ENCODE data around the gene BRD1.

BRD1 gene

GRCh38 chr22:49814856-49815255 is 12.8 kb downstream of the BRD1 start:
- TF ChIP-seq, protein P1, sequence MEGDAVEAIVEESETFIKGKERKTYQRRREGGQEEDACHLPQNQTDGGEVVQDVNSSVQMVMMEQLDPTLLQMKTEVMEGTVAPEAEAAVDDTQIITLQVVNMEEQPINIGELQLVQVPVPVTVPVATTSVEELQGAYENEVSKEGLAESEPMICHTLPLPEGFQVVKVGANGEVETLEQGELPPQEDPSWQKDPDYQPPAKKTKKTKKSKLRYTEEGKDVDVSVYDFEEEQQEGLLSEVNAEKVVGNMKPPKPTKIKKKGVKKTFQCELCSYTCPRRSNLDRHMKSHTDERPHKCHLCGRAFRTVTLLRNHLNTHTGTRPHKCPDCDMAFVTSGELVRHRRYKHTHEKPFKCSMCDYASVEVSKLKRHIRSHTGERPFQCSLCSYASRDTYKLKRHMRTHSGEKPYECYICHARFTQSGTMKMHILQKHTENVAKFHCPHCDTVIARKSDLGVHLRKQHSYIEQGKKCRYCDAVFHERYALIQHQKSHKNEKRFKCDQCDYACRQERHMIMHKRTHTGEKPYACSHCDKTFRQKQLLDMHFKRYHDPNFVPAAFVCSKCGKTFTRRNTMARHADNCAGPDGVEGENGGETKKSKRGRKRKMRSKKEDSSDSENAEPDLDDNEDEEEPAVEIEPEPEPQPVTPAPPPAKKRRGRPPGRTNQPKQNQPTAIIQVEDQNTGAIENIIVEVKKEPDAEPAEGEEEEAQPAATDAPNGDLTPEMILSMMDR (IDR thresholded peaks at IDR 0.05; ENCODE audit: low read length, missing control alignments): no peak
- no peak overlapping the region for H3K4me3 ChIP-seq (replicated peaks; ENCODE audit: low read depth, low read length)
- DNase-seq (ENCODE audit: low read depth): no peak

GRCh38 chr22:49814164-49814686 is 13.4 kb downstream of the BRD1 start:
- TF ChIP-seq, protein P1 (IDR thresholded peaks at IDR 0.05; ENCODE audit: low read length, missing control alignments): no peak
- no peak overlapping the region for H3K4me3 ChIP-seq (replicated peaks; ENCODE audit: low read depth, low read length)
- DNase-seq (ENCODE audit: low read depth): no peak

DNA sequence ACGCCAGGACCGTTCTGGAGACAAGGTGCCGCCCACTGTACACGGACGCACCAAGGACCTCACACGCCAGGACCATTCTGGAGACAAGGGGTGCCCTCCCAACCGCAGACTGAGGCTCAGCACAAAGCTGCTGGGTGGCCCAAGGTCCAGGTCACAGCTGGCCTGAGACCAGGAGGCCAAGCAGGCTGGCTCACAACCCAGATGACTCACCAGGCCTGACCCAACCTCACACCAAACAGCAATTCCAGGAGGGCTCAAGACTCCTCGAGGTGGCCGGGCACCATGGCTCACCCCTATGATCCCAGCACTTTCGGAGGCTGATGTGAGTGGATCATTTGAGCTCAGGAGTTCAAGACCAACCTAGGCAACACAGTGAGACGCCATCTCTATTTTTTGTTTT is 14.8 kb downstream of the BRD1 start:
- DNase-seq (ENCODE audit: low read depth): peak; percentile 22
- TF ChIP-seq, protein P1 (IDR thresholded peaks at IDR 0.05; ENCODE audit: low read length, missing control alignments): no peak
- no peak overlapping the region for H3K4me3 ChIP-seq (replicated peaks; ENCODE audit: low read depth, low read length)

GRCh38 chr22:49811020-49811791 is 16.5 kb downstream of the BRD1 start:
- TF ChIP-seq, protein P1 (IDR thresholded peaks at IDR 0.05; ENCODE audit: low read length, missing control alignments): no peak
- no peak for DNase-seq (ENCODE audit: low read depth)
- no peak overlapping the region for H3K4me3 ChIP-seq (replicated peaks; ENCODE audit: low read depth, low read length)

- DNase-seq (ENCODE audit: low read depth): peak; percentile 57
- no peak overlapping the region for H3K4me3 ChIP-seq (replicated peaks; ENCODE audit: low read depth, low read length)
- TF ChIP-seq, protein P1 (IDR thresholded peaks at IDR 0.05; ENCODE audit: low read length, missing control alignments): no peak
These were observed 17.2 kb downstream of the BRD1 start for GRCh38 chr22:49810363-49811019.

DNA sequence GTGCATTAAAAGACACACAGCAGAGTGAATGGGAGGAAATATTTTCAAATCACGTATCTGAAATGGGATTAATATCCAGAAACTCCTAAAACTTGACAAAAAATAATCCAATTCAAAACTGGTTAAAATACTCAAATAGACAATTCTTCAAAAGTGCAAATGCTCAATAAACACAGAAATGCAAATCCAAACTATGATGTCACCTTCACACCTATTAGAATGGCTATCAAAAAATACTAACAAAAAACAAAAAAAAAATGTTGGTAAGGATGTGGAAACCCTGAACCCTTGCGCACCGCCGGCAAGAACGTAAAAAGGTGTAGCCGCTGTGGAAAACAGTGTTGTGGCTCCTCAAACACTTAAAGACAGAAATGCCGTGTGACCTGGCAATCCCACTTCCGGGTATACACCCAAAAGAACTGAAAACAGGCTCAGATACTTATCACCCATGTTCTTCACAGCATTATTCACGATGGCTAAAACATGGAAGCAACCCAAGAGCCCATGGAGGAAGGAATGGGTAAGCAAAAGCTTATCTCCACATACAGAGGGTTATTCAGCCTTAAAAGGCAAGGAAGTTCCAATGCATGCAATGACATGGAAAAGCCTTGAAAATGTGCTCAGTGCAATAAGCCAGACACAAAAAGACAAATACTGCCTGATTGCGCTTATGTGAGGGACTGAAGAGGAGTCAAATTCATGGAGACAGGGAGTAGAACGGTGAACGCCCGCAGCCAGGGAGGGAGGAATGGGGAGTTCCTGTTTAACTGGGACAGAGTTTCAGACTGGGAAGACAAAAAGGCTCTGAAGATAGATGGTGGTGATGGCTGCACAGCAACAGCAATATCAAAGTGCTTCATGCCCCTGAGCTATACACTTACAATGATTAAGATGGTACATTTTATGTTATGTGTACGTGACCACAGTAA is 19.6 kb downstream of the BRD1 start:
- H3K4me3 ChIP-seq (replicated peaks; ENCODE audit: low read depth, low read length): no peak overlapping the region
- DNase-seq (ENCODE audit: low read depth): peak; percentile 13
- TF ChIP-seq, protein P1 (IDR thresholded peaks at IDR 0.05; ENCODE audit: low read length, missing control alignments): no peak
